GM19035 (cell line): ENCODE results near the gene CCDC107.

Experiments
- ATAC-seq: cut with Tn5 transposase; IDR thresholded peaks from one replicate; pipeline ENCODE4 v1.9.1; 2021; ENCODE audit not compliant: unreplicated experiment

The CCDC107 gene

GRCh38 chr9:35700031-35700430, 41.9 kb downstream of the CCDC107 start:
- ATAC-seq, result no peak

- ATAC-seq, result no peak
Observed at GRCh38 chr9:35700942-35701341, 42.9 kb downstream of the CCDC107 start.

GRCh38 chr9:35702696-35703095, 44.6 kb downstream of the CCDC107 start:
- no peak for ATAC-seq

GRCh38 chr9:35703906-35704672, 46.0 kb downstream of the CCDC107 start:
- no peak for ATAC-seq

GRCh38 chr9:35705372-35705771, 47.3 kb downstream of the CCDC107 start:
- no peak for ATAC-seq

- no peak for ATAC-seq
Observed at GRCh38 chr9:35705836-35706430, 47.8 kb downstream of the CCDC107 start.

- ATAC-seq, result no peak
Observed at GRCh38 chr9:35706951-35707350, 48.9 kb downstream of the CCDC107 start.

GRCh38 chr9:35708146-35708545, 50.1 kb downstream of the CCDC107 start:
- ATAC-seq, result no peak

GRCh38 chr9:35710818-35711500, 52.9 kb downstream of the CCDC107 start:
- no peak for ATAC-seq
